LNCaP clone FGC (cell line): ENCODE data around the gene HLA-DOB.
"Not testable (repeated sequence)": the region's sequence is repeated elsewhere in the genome, so short reads cannot be mapped to it uniquely, and the experiment has no call there.

ENCODE experiments used
- DNase-seq: peaks from one replicate; pipeline ENCODE4 v3.0.0-alpha.2; 2011; ENCODE audit warnings: low read depth
- H3K4me3 ChIP-seq: 2 replicates; pipeline ENCODE4 v1.5.1; 2011; ENCODE audit warnings: mild to moderate bottlenecking, low read depth, low read length, control low read depth
- TF ChIP-seq, protein P1 (sequence below): IDR thresholded peaks from 2 replicates; pipeline ENCODE4 v1.5.1; 2012; ENCODE audit warnings: mild to moderate bottlenecking; ENCODE audit not compliant: control insufficient read depth, insufficient read depth; ENCODE audit errors: extremely low read depth

Gene HLA-DOB

DNA sequence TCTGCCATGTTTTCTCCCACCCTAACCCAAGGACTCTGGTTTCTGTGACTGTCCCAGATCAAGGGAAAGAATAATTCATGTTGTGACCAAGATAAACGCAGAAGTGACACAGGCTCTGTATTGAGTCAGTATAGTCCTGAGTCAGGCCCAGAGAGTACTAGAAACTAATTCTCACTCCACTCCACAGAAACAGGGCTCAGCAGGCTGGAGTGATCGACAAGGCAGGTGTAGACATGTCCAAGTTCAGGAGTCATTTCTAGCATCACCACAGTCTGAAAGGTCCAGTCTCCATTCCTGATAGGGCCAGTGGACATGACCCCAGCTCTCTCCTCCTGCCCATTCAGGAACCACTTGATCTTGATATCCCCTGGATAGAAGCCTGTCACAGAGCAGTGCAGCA is 2.7 kb downstream of the HLA-DOB start:
- H3K4me3 ChIP-seq, result no peak overlapping the region
- TF ChIP-seq, protein P1, sequence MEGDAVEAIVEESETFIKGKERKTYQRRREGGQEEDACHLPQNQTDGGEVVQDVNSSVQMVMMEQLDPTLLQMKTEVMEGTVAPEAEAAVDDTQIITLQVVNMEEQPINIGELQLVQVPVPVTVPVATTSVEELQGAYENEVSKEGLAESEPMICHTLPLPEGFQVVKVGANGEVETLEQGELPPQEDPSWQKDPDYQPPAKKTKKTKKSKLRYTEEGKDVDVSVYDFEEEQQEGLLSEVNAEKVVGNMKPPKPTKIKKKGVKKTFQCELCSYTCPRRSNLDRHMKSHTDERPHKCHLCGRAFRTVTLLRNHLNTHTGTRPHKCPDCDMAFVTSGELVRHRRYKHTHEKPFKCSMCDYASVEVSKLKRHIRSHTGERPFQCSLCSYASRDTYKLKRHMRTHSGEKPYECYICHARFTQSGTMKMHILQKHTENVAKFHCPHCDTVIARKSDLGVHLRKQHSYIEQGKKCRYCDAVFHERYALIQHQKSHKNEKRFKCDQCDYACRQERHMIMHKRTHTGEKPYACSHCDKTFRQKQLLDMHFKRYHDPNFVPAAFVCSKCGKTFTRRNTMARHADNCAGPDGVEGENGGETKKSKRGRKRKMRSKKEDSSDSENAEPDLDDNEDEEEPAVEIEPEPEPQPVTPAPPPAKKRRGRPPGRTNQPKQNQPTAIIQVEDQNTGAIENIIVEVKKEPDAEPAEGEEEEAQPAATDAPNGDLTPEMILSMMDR, result no peak
- no peak for DNase-seq

DNA sequence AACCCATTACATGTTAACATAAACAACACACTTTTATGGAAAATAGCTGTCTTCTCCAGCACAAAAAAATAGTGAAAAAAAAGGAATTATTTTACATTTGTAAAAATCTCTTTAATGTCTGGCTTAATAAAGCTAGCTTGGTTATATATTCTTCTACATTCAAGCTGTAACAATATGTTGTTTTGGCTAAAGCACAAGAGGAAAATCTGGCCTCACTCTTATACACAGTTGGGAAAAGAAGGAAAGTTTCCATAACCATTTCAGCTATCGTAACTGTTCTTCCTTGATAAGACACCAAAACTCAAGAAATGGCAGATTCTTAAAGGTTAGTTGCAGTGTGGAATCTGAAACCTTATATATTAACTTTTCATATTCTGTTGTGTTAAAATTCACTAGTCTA is 7.6 kb downstream of the HLA-DOB start:
- TF ChIP-seq, protein P1, result no peak
- no peak overlapping the region for H3K4me3 ChIP-seq
- DNase-seq, result no peak

GRCh38 chr6:32807020-32807580 is 9.7 kb downstream of the HLA-DOB start:
- no peak overlapping the region for H3K4me3 ChIP-seq
- TF ChIP-seq, protein P1, result no peak
- no peak for DNase-seq

DNA sequence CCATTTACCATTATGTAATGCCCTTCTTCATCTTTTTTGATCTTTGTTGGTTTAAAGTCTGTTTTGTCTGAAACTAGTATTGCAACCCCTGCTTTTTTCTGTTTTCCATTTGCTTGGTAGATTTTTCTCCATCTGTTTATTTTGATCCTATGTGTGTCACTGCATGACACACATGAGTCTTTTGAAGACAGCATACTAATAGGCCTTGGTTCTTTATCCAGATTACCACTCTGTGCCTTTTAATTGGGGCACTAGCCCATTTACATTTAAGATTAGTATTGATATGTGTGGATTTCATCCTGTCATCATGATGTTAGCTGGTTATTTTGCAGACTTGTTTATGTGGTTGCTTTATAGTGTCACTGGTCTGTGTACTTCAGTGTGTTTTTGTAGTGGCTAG is 11.4 kb downstream of the HLA-DOB start:
- DNase-seq, H3K4me3 ChIP-seq: not testable (repeated sequence)

GRCh38 chr6:32803416-32803815 is 13.4 kb downstream of the HLA-DOB start:
- TF ChIP-seq, protein P1, result no peak
- H3K4me3 ChIP-seq, result no peak overlapping the region

GRCh38 chr6:32799740-32800139 is 17.1 kb downstream of the HLA-DOB start:
- TF ChIP-seq, protein P1, result no peak
- DNase-seq, result no peak
- no peak overlapping the region for H3K4me3 ChIP-seq

More at GRCh38 chr6:32803416-32803815, 13.4 kb downstream of the HLA-DOB start:
- DNase-seq, result no peak

DNA sequence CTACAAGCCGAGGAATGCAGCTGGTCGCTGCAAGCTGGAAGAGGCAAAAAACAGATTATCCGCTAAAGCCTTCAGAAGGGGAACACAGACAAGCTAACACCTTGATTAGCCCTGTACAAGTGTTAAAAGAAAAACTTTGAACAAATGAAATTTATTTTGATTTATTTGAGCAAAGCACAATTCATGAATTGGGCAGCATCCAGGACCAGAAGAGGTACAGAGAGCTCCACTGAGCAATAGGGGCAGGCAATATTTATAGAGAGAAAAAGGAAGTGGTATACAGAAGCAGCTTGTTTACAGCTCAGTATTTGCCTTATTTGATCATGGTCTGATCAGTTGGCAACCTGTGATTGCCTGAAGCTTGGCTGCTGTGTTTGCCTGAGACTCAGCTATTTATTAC is 17.6 kb downstream of the HLA-DOB start:
- H3K4me3 ChIP-seq, result no peak overlapping the region
- TF ChIP-seq, protein P1, result no peak
- DNase-seq, result no peak
